Measurements from ENCODE around the gene MYLIP. TPM values are rescaled to one million over a fixed set of nuclear protein-coding genes. Genes with fewer than 3 reads are reported as not detected.

The MYLIP gene
- total and polyA plus RNA-seq, 10 donors = 12.5 to 66.8 (median 42.6) TPM

GRCh38 chr6:16102208-16102607 lies 26.7 kb upstream of the MYLIP start:
- DNase-seq = no peak
- Histone ChIP-seq H3K27me3 (replicated peaks in 1 of 7) (no peaks in the 10 kb centered on the region), H3K27ac (no peak overlapping the region), H3K4me1 (peaks cover 0 to 7% (median 0%) of the 10 kb centered on the region in 6 donors), H3K4me3 (no peak overlapping the region), H3K36me3 (no peaks in the 10 kb centered on the region), H3K9me3 (peaks cover 0 to 16% (median 10%) of the 10 kb centered on the region in 8 donors)
- intact Hi-C loops (cut with DNase I; ENCODE audit: low total_unique reads) = no loop called here
- no peak for TF ChIP-seq POLR2AphosphoS5 (IDR thresholded peaks at IDR 0.05)
- TF ChIP-seq POLR2A (IDR thresholded peaks at IDR 0.05) = no peak
- TF ChIP-seq, protein P1, sequence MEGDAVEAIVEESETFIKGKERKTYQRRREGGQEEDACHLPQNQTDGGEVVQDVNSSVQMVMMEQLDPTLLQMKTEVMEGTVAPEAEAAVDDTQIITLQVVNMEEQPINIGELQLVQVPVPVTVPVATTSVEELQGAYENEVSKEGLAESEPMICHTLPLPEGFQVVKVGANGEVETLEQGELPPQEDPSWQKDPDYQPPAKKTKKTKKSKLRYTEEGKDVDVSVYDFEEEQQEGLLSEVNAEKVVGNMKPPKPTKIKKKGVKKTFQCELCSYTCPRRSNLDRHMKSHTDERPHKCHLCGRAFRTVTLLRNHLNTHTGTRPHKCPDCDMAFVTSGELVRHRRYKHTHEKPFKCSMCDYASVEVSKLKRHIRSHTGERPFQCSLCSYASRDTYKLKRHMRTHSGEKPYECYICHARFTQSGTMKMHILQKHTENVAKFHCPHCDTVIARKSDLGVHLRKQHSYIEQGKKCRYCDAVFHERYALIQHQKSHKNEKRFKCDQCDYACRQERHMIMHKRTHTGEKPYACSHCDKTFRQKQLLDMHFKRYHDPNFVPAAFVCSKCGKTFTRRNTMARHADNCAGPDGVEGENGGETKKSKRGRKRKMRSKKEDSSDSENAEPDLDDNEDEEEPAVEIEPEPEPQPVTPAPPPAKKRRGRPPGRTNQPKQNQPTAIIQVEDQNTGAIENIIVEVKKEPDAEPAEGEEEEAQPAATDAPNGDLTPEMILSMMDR (IDR thresholded peaks at IDR 0.05 in 8 of 11, conservative IDR thresholded peaks at IDR 0.05 in 3 of 11) = no peak
- 88 to 91% (median 88%) methylated on average over 3 of the region's 3 CpGs for WGBS, 5 donors

GRCh38 chr6:16103722-16104121 lies 25.2 kb upstream of the MYLIP start:
- Histone ChIP-seq H3K27ac (no peak overlapping the region), H3K9me3 (peaks cover 0 to 16% (median 10%) of the 10 kb centered on the region in 8 donors), H3K4me1 (peaks cover 0 to 8% (median 0%) of the 10 kb centered on the region in 6 donors), H3K27me3 (replicated peaks in 1 of 7) (no peaks in the 10 kb centered on the region), H3K36me3 (no peaks in the 10 kb centered on the region), H3K4me3 (no peak overlapping the region)
- 93 to 98% (median 93%) methylated on average over 7 of the region's 7 CpGs for WGBS, 5 donors
- TF ChIP-seq POLR2AphosphoS5 (IDR thresholded peaks at IDR 0.05) (no peak), POLR2A (IDR thresholded peaks at IDR 0.05) (no peak)
- TF ChIP-seq, protein P1 (IDR thresholded peaks at IDR 0.05 in 8 of 11, conservative IDR thresholded peaks at IDR 0.05 in 3 of 11) = no peak
- no peak for DNase-seq
- intact Hi-C loops (cut with DNase I; ENCODE audit: low total_unique reads) = no loop called here

GRCh38 chr6:16104624-16105433 lies 24.1 kb upstream of the MYLIP start:
- H3K27me3 ChIP-seq (replicated peaks in 1 of 7) = no peaks in the 10 kb centered on the region
- intact Hi-C loops (cut with DNase I; ENCODE audit: low total_unique reads) = no loop called here
- no peak overlapping the region for H3K4me3 ChIP-seq
- peaks cover 0 to 19% (median 4%) of the 10 kb centered on the region in 6 donors for H3K4me1 ChIP-seq
- no peak for DNase-seq
- TF ChIP-seq POLR2AphosphoS5 (IDR thresholded peaks at IDR 0.05) (no peak), POLR2A (IDR thresholded peaks at IDR 0.05) (no peak)
- TF ChIP-seq, protein P1 (IDR thresholded peaks at IDR 0.05 in 8 of 11, conservative IDR thresholded peaks at IDR 0.05 in 3 of 11) = no peak
- no peak overlapping the region for H3K27ac ChIP-seq
- no peaks in the 10 kb centered on the region for H3K36me3 ChIP-seq
- 77 to 89% (median 88%) methylated on average over 12 of the region's 12 CpGs for WGBS, 5 donors
- H3K9me3 ChIP-seq = peaks cover 0 to 15% (median 10%) of the 10 kb centered on the region in 8 donors

DNA sequence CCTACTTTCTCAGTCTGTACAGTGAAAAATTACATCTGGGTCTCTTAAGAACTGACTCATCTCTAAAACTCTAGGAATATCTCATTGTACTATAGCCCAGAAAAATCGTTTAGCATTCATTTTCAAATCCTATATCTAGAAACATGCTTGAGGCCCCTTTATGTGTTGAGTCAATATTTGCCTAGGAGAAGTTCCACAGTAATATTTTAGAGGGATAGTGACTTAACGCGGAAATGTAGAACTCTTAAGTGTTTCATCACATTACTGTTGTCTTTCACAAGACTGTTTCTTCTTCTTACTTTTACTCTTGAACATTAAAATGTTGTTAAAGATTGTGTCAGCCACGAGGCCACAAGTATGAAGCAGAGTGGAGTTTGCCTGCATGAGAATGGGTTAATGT lies 23.0 kb upstream of the MYLIP start:
- Histone ChIP-seq H3K4me3 (no peak overlapping the region), H3K36me3 (no peaks in the 10 kb centered on the region), H3K9me3 (peaks cover 0 to 5% (median 2%) of the 10 kb centered on the region in 8 donors), H3K4me1 (peaks cover 0 to 27% (median 6%) of the 10 kb centered on the region in 6 donors), H3K27ac (peak overlapping the region in 3 of 8 donors; percentile 32 to 63 (median 37)), H3K27me3 (replicated peaks in 1 of 7) (no peaks in the 10 kb centered on the region)
- no peak for TF ChIP-seq POLR2A (IDR thresholded peaks at IDR 0.05)
- TF ChIP-seq POLR2AphosphoS5 (IDR thresholded peaks at IDR 0.05) = no peak
- TF ChIP-seq, protein P1 (IDR thresholded peaks at IDR 0.05 in 8 of 11, conservative IDR thresholded peaks at IDR 0.05 in 3 of 11) = no peak
- intact Hi-C loops (cut with DNase I; ENCODE audit: low total_unique reads) = no loop called here
- DNase-seq = no peak
- WGBS, 5 donors = 39 to 80% (median 60%) methylated on average over 4 of the region's 4 CpGs
